GM20000 (cell line): ENCODE results near the gene STX8.

Experiments
- DNase-seq: peaks from one replicate; pipeline ENCODE4 v3.0.0; 2012; ENCODE audit warnings: low spot score
- TF ChIP-seq, protein P1 (sequence below): IDR thresholded peaks from 2 replicates; pipeline ENCODE4 v1.5.1; 2012; ENCODE audit warnings: mild to moderate bottlenecking, control low read depth; ENCODE audit errors: extremely low read depth, missing control alignments

Gene STX8

DNA sequence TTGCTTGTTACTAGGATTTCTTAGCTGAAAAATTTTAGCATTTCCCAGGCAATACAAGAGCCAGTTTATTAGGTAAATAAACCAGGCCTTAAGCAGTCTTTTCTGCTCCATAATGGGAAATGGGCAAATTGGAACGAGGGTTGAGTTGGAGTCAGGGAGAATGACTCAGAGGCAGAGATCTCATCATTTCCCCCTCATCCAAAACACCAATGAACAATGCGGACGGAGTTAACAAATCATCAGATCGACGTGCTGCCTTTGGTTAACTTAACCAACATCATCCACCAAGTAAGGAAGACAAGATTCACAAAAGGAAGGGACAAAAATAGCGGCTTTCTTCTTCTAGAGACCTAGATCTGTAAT lies 243.5 kb downstream of the STX8 start:
- TF ChIP-seq, protein P1, sequence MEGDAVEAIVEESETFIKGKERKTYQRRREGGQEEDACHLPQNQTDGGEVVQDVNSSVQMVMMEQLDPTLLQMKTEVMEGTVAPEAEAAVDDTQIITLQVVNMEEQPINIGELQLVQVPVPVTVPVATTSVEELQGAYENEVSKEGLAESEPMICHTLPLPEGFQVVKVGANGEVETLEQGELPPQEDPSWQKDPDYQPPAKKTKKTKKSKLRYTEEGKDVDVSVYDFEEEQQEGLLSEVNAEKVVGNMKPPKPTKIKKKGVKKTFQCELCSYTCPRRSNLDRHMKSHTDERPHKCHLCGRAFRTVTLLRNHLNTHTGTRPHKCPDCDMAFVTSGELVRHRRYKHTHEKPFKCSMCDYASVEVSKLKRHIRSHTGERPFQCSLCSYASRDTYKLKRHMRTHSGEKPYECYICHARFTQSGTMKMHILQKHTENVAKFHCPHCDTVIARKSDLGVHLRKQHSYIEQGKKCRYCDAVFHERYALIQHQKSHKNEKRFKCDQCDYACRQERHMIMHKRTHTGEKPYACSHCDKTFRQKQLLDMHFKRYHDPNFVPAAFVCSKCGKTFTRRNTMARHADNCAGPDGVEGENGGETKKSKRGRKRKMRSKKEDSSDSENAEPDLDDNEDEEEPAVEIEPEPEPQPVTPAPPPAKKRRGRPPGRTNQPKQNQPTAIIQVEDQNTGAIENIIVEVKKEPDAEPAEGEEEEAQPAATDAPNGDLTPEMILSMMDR, result no peak
- DNase-seq, result no peak

DNA sequence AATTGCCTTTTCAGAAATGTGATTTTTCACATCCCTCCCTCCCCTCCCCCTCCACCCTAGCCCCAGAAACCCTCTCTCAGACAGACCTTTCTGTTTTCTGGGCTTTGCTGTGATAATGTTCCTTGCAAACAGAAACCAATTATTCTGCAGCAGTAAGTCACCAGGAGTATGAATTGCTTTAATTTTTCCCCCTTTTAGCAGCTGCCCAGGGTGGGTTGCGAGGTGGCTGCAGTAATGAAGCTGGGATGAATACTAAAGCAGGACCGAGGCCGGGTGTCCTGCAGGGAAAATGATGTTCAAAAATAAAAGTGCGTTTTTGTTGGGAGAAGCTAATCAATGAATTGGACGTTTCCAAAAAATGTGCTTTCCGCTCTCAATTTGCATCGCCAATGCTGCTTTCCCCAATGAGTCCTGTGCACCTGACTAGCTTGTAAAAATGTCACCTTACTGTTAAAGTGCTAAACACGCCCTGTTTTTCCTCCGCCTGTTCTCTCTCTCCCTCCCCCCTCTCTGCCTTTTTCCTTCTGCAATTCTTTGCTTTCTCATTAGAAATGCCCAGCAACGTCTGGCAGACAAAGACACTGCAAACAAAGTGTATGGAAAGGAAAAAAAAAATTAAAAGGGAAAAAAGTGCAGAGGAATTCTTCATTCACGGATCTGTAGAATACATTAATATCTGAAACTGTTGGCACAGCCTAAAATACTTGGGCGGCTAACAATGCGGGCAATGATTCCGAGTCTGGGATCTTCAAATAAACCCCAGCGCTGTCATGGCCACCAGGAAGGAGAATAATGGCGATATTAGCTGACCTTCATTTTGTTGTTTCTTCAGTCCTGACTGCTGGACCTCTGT lies 244.1 kb downstream of the STX8 start:
- no peak for DNase-seq
- TF ChIP-seq, protein P1, result no peak

DNA sequence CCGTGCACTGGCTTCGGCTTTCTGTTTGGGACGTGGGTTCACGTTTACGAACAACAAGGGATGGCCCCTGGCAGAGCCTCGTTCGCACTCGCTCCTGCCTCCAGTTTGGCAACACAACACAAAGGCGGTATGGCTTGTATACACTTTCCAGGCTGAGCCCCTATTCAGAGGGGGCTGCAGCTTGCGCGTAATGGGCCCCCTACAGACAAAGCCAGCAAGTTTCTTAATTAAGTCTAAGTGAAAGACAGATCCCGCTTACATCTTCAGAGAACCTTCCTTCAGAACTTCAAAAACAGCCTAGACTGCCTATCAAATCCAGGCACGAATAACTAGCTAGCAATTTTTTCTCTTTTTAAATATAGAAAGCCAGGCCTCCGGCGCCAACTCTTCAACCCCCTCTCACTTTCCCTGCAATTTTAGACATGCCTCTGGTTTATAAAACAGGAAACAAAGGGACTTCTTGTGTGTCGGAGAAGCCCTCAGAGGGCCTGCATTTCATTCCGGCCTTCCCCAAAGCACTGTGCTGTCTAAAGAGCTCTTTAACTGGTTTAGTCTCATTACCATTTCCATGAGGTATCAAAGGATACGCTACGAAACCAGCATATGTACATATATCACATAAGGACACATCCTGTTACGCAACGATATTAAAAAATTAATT lies 244.9 kb downstream of the STX8 start:
- TF ChIP-seq, protein P1, result no peak
- DNase-seq, result no peak

DNA sequence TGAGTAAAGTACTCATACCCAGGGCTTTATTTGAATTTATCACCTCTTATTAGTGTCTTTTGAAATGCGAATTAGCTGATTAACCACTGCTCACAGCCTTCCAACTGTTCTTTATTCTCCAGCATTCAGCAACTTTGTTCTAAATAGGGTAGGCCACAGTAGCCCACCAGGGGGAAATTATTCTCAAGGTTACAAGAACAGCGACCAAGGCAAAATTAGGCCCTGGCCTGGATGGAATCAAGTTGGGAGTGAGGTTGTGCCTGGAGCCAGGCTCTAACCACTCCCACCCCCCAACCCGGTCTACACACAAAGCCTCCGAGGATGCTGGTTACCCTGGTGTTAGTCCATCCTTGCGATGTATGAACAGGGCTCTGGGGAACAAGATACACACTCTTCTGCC lies 245.5 kb downstream of the STX8 start:
- TF ChIP-seq, protein P1, result no peak
- DNase-seq, result no peak

DNA sequence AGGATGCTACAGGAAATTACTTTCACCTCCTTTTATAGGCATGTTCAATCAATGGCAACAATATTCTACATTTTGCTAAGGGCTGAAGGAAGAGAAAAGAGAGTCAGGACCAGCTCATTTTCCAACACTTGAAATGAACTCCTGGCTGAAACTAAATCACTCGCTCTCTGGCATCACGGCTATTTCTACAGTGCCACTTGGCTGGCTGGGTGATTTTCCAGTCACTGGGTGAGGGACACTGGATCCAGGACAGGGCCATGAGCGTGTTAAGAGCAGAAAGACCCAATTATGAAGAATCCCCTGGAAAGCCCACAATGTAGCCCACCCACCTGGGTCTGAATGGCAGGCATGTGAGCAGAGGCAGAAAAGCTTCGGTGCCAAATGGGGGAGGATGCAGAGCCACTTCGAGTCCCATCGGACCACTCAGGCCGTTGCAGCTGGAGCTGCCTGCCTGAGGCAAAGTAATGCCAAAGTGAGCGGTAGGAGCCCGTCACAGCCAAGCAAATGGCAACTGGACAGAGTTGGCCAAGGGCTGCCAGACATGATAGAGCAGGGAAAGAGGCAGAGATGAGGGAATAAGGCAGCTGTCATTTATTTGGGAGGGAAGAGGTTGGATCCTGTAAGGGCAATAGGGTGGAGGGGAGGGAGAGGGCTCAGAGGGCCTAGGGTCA lies 246.2 kb downstream of the STX8 start:
- TF ChIP-seq, protein P1, result no peak
- DNase-seq, result no peak

DNA sequence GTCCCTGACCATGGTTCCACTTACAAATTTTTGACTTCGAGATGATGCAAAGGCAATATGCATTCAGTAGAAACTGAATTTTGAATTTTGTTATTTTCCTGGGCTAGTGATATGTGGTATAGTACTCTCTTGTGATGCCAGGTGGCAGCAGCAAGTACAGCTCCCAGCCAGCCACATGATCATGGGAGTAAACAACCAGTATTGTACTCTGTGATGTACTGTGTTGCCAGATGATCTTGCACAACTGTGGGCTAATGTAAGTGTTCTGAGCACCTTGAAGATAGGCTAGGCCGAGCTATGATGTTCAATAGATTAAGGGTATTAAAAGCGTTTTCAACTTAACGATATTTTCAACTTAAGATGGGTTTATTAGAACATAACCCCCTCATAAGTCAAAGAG lies 250.8 kb downstream of the STX8 start:
- TF ChIP-seq, protein P1, result no peak
- no peak for DNase-seq

DNA sequence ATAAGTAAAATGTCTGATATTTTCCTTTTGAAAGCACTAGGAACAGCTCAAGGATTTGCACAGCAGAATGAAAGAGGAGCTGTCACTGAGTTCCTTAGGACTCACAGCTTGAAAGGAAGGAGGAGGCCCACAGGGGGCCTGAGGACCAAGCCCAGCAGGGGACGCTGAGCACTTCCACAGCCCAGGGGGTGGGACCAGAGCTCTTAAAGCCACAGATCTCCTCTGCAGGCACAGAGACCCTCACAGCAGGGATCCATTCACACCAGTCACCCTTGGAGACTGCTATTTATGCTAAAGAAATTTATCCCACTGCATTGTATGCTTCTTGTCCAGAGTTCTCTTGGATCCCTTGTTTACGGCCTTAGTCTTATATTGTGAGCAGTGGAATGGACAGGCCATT lies 253.3 kb downstream of the STX8 start:
- no peak for DNase-seq
- TF ChIP-seq, protein P1, result no peak
